Activated T-cell treated with anti-CD3 and anti-CD28 coated beads for 1 hour (primary cell): Measurements from ENCODE around the gene DMRTB1.

Source experiments
- DNase-seq: peaks from one replicate; pipeline ENCODE4 v3.0.0-alpha.2; 2020; ENCODE audit warnings: low read depth

DMRTB1 gene

GRCh38 chr1:53463961-53464899 lies 5.0 kb downstream of the DMRTB1 start:
- DNase-seq, result no peak

GRCh38 chr1:53465023-53465957 lies 6.1 kb downstream of the DMRTB1 start:
- no peak for DNase-seq

GRCh38 chr1:53467391-53467790 lies 8.2 kb downstream of the DMRTB1 start:
- no peak for DNase-seq

GRCh38 chr1:53468374-53468773 lies 9.2 kb downstream of the DMRTB1 start:
- DNase-seq, result no peak

- no peak for DNase-seq
Measured at GRCh38 chr1:53469373-53469772, 10.2 kb downstream of the DMRTB1 start.

- no peak for DNase-seq
Measured at GRCh38 chr1:53470155-53470554, 11.0 kb downstream of the DMRTB1 start.

- DNase-seq, result no peak
Measured at GRCh38 chr1:53470584-53470983, 11.4 kb downstream of the DMRTB1 start.

- no peak for DNase-seq
Measured at GRCh38 chr1:53471000-53471399, 11.8 kb downstream of the DMRTB1 start.

GRCh38 chr1:53473463-53473862 lies 14.3 kb downstream of the DMRTB1 start:
- no peak for DNase-seq

- DNase-seq, result no peak
Measured at GRCh38 chr1:53475664-53476063, 16.5 kb downstream of the DMRTB1 start.

- DNase-seq, result no peak
Measured at GRCh38 chr1:53476579-53476978, 17.4 kb downstream of the DMRTB1 start.

- no peak for DNase-seq
Measured at GRCh38 chr1:53477651-53478501, 18.7 kb downstream of the DMRTB1 start.

- DNase-seq, result no peak
Measured at GRCh38 chr1:53478502-53478818, 19.3 kb downstream of the DMRTB1 start.

- DNase-seq, result no peak
Measured at GRCh38 chr1:53480678-53481077, 21.5 kb downstream of the DMRTB1 start.

- DNase-seq, result no peak
Measured at GRCh38 chr1:53481456-53481855, 22.3 kb downstream of the DMRTB1 start.

- no peak for DNase-seq
Measured at GRCh38 chr1:53482441-53483153, 23.4 kb downstream of the DMRTB1 start.

GRCh38 chr1:53483170-53483569 lies 24.0 kb downstream of the DMRTB1 start:
- DNase-seq, result no peak

- no peak for DNase-seq
Measured at GRCh38 chr1:53483656-53484055, 24.5 kb downstream of the DMRTB1 start.

- DNase-seq, result no peak
Measured at GRCh38 chr1:53484705-53485477, 25.7 kb downstream of the DMRTB1 start.
